HG02759 (cell line): Measurements from ENCODE around the gene SPTAN1.

Experiments used
- ATAC-seq: cut with Tn5 transposase; IDR thresholded peaks from one replicate; pipeline ENCODE4 v1.9.1; 2021; ENCODE audit warnings: mild to moderate bottlenecking, moderate library complexity; ENCODE audit not compliant: unreplicated experiment

The SPTAN1 gene

GRCh38 chr9:128595471-128595870 is 43.1 kb downstream of the SPTAN1 start:
- no peak for ATAC-seq

- no peak for ATAC-seq
Observed at GRCh38 chr9:128600099-128600498, 47.7 kb downstream of the SPTAN1 start.

- ATAC-seq, result no peak
Observed at GRCh38 chr9:128603697-128604096, 51.3 kb downstream of the SPTAN1 start.

- ATAC-seq, result no peak
Observed at GRCh38 chr9:128607642-128608350, 55.4 kb downstream of the SPTAN1 start.

- ATAC-seq, result no peak
Observed at GRCh38 chr9:128610897-128611296, 58.5 kb downstream of the SPTAN1 start.

- ATAC-seq, result no peak
Observed at GRCh38 chr9:128611600-128612394, 59.4 kb downstream of the SPTAN1 start.

GRCh38 chr9:128614728-128615127 is 62.3 kb downstream of the SPTAN1 start:
- no peak for ATAC-seq

GRCh38 chr9:128615571-128615970 is 63.2 kb downstream of the SPTAN1 start:
- no peak for ATAC-seq

GRCh38 chr9:128617943-128618342 is 65.6 kb downstream of the SPTAN1 start:
- ATAC-seq, result no peak

GRCh38 chr9:128619127-128619526 is 66.7 kb downstream of the SPTAN1 start:
- ATAC-seq, result no peak

- no peak for ATAC-seq
Observed at GRCh38 chr9:128619779-128620178, 67.4 kb downstream of the SPTAN1 start.

- no peak for ATAC-seq
Observed at GRCh38 chr9:128621730-128622455, 69.5 kb downstream of the SPTAN1 start.

- no peak for ATAC-seq
Observed at GRCh38 chr9:128624566-128624965, 72.2 kb downstream of the SPTAN1 start.

- ATAC-seq, result no peak
Observed at GRCh38 chr9:128625391-128626146, 73.2 kb downstream of the SPTAN1 start.

GRCh38 chr9:128626181-128626580 is 73.8 kb downstream of the SPTAN1 start:
- ATAC-seq, result no peak

- no peak for ATAC-seq
Observed at GRCh38 chr9:128627127-128627715, 74.8 kb downstream of the SPTAN1 start.

GRCh38 chr9:128627906-128628305 is 75.5 kb downstream of the SPTAN1 start:
- ATAC-seq, result no peak

GRCh38 chr9:128628471-128629048 is 76.2 kb downstream of the SPTAN1 start:
- no peak for ATAC-seq

- no peak for ATAC-seq
Observed at GRCh38 chr9:128629136-128629535, 76.7 kb downstream of the SPTAN1 start.

GRCh38 chr9:128629852-128630545 is 77.6 kb downstream of the SPTAN1 start:
- no peak for ATAC-seq
